LoVo (cell line): ENCODE data around the gene PILRA.
"Not testable (repeated sequence)": the region's sequence is repeated elsewhere in the genome, so short reads cannot be mapped to it uniquely, and the experiment has no call there.

Experiments used
- DNase-seq: peaks from one replicate; pipeline ENCODE4 v3.0.0-alpha.2; 2016; ENCODE audit warnings: low spot score

Gene PILRA

GRCh38 chr7:100358027-100358856 is 15.0 kb upstream of the PILRA start, which contains the start of gene PILRB:
Gene PILRB (plus strand): TSS chr7:100358117. CDS start chr7:100358303, 186 bp downstream.
- no peak for DNase-seq

GRCh38 chr7:100358857-100359212 is 14.5 kb upstream of the PILRA start:
- no peak for DNase-seq

- no peak for DNase-seq
These were observed 13.0 kb upstream of the PILRA start for GRCh38 chr7:100360135-100360854.

GRCh38 chr7:100363098-100363497 is 10.2 kb upstream of the PILRA start:
- DNase-seq: no peak

GRCh38 chr7:100363797-100364196 is 9.5 kb upstream of the PILRA start:
- DNase-seq: not testable (repeated sequence)

- DNase-seq: no peak
These were observed 8.8 kb upstream of the PILRA start for GRCh38 chr7:100364480-100364879.

GRCh38 chr7:100365998-100366367 is 7.3 kb upstream of the PILRA start:
- DNase-seq: not testable (repeated sequence)

- DNase-seq: no peak
These were observed 6.7 kb upstream of the PILRA start for GRCh38 chr7:100366411-100367250.

- no peak for DNase-seq
These were observed 6.1 kb upstream of the PILRA start for GRCh38 chr7:100367251-100367620.

- no peak for DNase-seq
These were observed 5.3 kb upstream of the PILRA start for GRCh38 chr7:100367676-100368613.

GRCh38 chr7:100369105-100369504 is 4.2 kb upstream of the PILRA start:
- DNase-seq: no peak

- DNase-seq: no peak
These were observed 3.0 kb upstream of the PILRA start for GRCh38 chr7:100370303-100370702.

GRCh38 chr7:100370746-100371145 is 2.5 kb upstream of the PILRA start:
- DNase-seq: no peak

GRCh38 chr7:100371561-100372171 is 1.6 kb upstream of the PILRA start:
- DNase-seq: no peak

GRCh38 chr7:100372256-100372655 is 1.0 kb upstream of the PILRA start:
- no peak for DNase-seq

GRCh38 chr7:100372694-100373093 is 593 bp upstream of the PILRA start:
- no peak for DNase-seq

- DNase-seq: not testable (repeated sequence)
These were observed 747 bp downstream of the PILRA start for GRCh38 chr7:100373870-100374598.

- no peak for DNase-seq
These were observed 1.3 kb downstream of the PILRA start for GRCh38 chr7:100374601-100375000.

- no peak for DNase-seq
These were observed 2.8 kb downstream of the PILRA start for GRCh38 chr7:100376066-100376465.

GRCh38 chr7:100378114-100378755 is 4.9 kb downstream of the PILRA start:
- no peak for DNase-seq
